ENCODE data around the gene NCKAP5.

Gene NCKAP5

GRCh38 chr2:132975193-132976105 is 592.8 kb downstream of the NCKAP5 start:
- no peak for DNase-seq

DNA sequence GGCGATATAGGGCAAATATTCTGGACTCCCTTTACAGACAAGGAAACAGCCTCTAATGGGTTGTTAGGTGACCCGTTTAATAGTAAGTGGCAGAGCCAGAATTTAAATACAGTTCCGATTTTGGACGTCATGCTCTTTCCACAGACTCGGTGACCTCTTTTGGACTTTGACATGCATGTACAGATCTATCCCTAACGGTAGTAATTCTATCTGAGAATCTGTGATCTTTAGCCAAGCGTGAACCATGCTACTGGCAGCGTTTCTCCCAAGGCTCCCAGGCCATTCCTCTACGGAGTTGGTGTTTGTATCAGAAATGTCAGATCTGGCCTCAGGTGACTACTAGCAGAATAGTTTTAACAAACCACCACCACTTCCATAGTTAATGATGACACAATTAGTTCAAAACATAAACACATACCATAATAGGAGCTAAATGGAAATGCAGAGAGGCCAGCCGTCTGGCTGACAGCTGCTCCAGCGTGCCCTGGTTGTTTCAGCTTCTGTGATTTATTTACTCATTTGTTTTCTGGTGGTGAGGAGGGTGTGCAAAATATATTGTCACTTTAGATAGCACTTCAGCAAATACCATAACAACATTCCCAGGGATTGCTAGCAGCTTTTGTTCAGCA is 593.7 kb downstream of the NCKAP5 start:
- no peak for DNase-seq

- no peak for DNase-seq
Observed at GRCh38 chr2:132971310-132972061, 596.8 kb downstream of the NCKAP5 start.

DNA sequence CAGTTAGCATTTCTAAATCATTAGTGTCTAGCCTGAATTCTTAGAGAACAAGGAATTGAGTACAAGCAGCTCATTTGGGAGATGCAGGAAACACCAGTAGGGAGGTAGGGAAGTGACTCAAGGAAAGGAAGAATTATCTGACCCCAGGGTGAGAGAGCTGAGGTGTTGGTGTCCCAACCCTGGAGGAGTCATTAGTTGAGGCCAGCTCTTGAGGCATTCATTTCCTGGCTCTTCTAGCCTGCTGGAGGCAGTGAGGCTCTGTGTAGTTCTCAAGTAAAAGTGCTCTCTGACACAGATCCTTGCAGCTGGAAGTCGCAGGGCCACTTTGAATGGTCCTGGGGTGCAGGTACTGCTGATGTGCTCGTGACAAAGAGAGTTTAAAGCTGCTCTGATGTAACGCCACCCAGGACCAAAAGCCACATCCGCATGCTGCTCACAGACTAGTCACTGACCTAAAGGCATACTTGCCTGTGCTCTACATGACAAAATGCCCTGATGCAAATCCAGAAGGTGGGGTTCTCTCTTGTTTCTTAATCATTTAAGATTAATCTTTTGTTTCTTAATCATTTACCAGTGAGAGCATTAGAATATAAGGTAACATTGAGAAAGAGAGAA is 598.8 kb downstream of the NCKAP5 start:
- DNase-seq: no peak

- no peak for DNase-seq
Observed at GRCh38 chr2:132965460-132965859, 602.8 kb downstream of the NCKAP5 start.

GRCh38 chr2:132963161-132963560 is 605.1 kb downstream of the NCKAP5 start:
- no peak for DNase-seq

DNA sequence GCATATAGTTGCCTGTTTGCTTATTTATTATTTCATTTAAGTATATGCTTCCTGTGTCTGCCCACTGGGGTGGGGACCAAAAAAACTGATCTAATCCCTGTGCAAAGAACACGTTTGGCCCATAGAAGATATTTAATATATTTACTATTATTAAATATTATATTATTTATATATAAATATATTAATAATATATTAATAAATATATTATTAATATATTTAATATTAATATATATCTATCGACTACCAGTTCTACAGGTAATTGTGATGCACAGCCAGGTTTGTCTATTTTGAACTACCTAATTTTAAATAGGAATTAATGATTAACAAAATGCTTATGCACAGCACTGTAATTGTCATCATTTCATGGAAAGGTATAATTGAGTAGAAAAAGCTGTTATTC is 609.4 kb downstream of the NCKAP5 start:
- DNase-seq: no peak

DNA sequence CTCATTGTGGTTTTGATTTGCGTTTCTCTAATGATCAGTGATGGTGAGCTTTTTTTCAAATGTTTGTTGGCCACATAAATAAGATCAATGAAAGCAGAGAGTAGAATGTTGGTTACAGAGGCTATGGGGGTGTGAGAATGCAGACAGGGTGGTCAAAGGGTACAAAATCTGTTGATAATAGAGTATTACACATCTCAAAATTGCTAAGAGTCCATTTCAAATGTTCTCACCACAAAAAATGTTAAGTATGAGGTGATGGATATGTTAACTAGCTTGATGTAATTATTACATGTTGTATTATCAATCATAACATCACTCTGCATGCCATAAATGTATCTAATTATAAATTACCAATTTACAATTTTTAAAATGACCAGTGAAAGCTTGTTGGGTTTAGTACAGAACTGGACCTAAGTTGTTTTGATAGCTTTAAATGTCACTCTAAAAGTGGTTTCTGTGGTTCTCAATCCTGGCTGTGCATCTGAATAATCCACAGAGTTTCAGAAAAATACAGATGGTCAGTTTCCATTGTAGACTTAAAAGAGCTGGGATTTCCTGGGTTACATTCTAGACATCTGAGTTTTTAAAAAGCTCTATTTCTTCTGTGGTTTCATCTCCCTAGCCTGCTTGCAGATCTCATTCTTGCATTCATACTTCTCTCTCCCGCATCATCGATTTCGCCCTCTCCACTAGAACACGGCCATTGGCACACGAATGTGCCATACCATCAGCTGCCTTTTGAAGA is 612.2 kb downstream of the NCKAP5 start:
- no peak for DNase-seq

- no peak for DNase-seq
Observed at GRCh38 chr2:132953771-132954170, 614.5 kb downstream of the NCKAP5 start.

- no peak for DNase-seq
Observed at GRCh38 chr2:132951008-132951714, 617.1 kb downstream of the NCKAP5 start.

GRCh38 chr2:132949108-132949507 is 619.2 kb downstream of the NCKAP5 start:
- DNase-seq: no peak

- no peak for DNase-seq
Observed at GRCh38 chr2:132948211-132948610, 620.1 kb downstream of the NCKAP5 start.

DNA sequence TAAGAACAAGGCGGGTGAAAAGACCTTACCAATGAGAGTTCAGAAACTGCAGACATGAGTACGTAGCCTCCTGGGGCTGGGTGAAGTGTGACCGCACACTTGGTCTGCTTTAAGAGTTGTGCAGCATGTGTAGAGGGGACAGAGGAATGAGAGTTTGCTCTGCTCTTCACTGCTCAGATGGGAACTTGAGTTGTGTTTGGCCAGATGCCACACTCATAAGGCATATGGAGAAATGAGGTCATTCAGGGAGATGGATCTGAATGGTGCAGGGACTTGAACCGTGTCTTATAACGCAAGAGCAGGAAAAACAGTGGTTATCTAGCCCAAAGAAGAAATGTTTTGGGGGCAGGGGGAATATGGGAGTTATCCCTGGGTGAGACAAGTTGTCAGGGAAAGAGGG is 624.4 kb downstream of the NCKAP5 start:
- DNase-seq: no peak

DNA sequence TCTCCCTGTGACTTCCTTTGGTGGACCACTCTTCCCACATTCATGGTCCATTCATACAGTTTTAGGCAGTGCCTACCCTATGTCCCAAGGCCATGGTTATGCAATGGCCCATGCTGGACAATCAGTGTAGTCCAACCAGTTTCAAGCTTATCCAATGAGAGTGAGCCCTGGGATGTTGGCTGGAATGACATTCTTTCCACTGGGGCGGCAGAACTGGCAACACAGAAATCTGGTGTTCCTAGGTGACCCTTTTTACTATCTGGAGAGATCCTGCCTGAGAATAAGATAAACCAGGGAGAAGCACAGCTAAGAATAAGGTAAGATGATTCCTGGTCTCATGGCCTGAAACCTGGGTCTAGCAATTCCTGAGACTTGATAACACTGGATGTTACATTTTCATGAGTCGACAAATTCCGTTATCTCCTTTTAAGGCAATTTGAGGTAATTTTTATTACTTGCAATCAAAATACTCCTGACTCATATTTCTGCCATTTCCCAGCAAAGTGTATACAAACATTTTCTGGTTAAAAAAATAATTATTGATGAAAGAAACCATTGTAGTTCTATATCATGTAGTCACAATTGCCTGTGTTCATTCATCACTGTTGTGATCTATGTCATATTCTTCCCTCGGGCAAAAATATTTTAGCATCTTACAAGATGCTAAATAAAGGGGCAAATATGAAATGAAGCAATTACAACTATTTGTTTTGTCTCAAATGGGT is 626.8 kb downstream of the NCKAP5 start:
- DNase-seq: no peak

- no peak for DNase-seq
Observed at GRCh38 chr2:132937629-132938028, 630.6 kb downstream of the NCKAP5 start.

DNA sequence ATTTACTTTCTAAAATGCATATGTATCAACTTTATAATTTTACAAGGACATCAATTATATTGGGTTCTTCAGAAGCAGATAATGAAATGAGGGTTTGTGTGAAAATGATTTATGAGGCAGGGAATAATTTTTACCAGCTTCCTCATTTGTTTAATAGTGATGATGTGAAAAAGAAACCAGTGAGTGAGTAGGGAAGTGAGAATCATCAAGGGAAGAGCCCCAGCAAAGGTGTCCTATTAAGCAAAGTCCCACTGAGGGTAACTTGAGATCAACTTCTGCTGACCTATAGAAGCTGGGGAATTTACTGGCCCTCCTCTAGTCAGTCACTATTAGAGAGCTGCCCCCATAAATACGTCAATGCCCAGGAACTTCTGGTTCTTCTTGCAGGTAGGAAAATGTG is 631.5 kb downstream of the NCKAP5 start:
- no peak for DNase-seq

DNA sequence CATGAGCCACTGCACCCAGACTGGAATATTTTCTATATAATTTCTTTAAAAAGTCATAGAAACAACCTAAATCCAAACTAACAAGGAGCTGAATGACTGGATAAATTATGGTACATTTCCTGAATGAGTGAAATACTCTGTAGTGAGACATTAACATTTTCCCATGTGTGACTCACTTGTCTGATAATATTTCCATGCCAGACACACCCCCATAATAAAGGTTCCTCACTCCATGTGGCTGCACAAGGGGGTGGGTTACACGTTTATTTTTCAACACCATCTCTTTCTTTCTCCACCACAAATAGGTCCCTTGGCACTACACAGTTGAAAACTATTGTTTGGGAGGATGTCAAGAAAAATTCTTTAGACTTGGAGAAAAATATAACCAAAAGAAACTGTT is 632.0 kb downstream of the NCKAP5 start:
- no peak for DNase-seq

GRCh38 chr2:132929786-132930185 is 638.5 kb downstream of the NCKAP5 start:
- no peak for DNase-seq

- DNase-seq: no peak
Observed at GRCh38 chr2:132923787-132924186, 644.5 kb downstream of the NCKAP5 start.

DNA sequence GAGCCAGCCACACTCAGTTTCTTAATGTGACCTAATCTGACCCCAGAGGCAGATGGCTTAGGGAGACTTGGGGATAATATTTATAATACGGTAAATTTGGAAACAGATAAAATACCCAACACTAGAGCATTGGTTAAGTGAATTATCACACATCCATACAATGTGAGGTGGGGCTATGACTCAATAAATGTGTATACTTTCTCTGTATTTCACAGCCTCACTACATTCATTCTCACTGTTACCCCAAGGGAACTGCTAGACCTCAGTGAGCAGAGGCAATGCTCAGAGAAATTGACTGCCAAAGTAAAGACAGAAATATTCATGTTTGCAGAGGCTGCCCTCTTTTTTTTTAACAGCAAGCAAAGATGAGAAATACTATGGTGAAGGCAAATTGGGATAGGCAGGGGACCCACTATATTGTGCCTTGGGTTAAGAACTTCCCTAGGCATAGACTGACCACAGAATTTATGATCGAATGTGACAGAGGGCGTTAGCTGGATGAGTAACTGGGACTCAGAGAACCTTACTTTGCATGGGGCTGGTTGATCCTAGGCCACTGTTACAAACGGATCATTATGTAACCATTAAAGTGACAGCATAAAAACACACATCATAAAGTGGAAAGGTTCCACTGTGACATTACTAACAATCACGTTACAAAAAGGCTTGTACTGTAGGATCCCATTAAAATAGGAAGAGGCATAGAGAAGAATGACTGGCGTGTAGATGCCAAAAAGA is 652.3 kb downstream of the NCKAP5 start:
- no peak for DNase-seq

All from activated CD4-positive, alpha-beta T cell treated with anti-CD3 and anti-CD28 coated beads, Interleukin-2, amount 50 U/mL, for 4 hours (primary cell).